GM21515 (cell line): ENCODE data around the gene IGF1R.

Source experiments
- ATAC-seq: cut with Tn5 transposase; IDR thresholded peaks from one replicate; pipeline ENCODE4 v1.9.1; 2021; ENCODE audit not compliant: unreplicated experiment

IGF1R gene

DNA sequence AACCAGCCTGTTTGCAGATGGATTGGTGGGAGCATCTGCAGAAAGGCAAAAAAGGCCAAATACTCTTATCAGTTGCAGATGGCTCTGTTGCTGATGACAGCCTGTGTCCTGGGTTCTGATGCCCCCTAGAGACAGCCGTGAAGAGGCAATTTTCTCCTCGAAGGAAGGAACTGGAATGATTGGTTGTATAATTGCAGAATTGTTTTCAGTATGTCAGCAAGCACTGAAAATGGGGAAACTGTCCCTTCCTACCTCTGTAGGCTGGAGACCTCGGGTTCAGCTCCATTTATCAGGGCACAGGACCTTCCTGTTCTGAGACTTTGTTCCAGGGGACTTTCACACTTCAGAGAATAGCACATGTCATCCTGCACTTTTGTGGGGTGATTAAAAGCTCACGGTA is 256.2 kb downstream of the IGF1R start:
- no peak for ATAC-seq

GRCh38 chr15:98905963-98906711 is 257.8 kb downstream of the IGF1R start:
- ATAC-seq: no peak

DNA sequence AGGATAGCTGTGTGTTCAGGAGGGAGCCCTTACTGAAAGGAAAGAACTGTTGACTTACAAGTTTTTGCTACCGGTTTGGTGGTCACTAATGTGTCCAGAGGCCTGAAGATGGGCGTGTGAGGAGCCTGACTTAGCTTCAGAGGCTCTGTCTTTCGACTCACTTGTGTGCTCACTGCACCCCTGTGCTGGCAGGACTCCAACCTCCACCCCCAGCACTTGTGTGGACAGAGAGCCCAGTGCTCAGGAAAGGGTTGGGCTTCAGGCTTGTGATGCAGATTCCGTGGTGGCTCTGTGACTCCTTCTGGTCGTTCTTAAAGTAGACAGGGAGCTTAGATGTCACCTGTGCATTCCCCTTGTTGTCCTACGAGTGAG is 258.4 kb downstream of the IGF1R start:
- no peak for ATAC-seq

- ATAC-seq: no peak
These were observed 259.7 kb downstream of the IGF1R start for GRCh38 chr15:98907927-98908471.

GRCh38 chr15:98909968-98910885 is 261.9 kb downstream of the IGF1R start:
- ATAC-seq: no peak

DNA sequence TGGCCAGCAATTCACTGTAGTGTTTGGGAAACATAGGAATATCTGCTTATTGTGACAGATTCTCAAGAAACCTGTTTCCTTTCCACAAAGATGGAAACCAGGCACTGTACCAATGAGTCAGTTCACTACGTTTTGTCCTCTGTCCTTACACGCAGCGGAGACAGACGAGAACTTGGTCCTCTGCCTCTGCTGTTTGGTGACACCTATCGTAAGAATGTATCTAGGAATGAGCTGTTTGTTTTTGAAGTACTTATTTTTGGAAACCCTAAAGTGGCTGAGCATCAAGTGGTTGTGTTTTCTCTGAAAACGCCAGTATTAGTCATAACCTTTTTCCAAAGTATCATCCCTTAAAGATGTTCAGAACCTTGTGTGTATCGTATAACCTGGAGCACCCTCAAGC is 266.3 kb downstream of the IGF1R start:
- ATAC-seq: no peak

- ATAC-seq: no peak
These were observed 268.5 kb downstream of the IGF1R start for GRCh38 chr15:98916826-98917225.

DNA sequence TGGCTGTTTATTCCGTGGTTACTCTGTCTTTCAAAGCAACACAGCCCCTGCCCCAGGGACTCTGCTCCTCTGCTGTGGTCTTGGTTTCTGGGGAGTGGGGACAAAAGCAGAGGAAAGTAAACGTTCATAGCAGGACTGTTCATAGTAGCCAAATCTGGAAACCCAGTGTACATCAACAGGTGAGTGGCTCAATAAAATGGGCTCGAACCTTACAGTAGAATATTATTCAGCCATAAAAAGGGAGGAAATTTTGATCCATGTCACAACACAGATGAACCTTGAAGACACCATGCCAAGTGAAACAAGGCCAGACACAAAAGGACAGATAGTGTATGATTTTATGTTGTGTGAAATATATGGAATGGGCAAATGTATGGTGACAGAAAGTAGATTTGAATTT is 269.1 kb downstream of the IGF1R start:
- ATAC-seq: no peak

GRCh38 chr15:98920091-98920880 is 271.9 kb downstream of the IGF1R start:
- ATAC-seq: no peak

GRCh38 chr15:98923171-98923570 is 274.8 kb downstream of the IGF1R start:
- no peak for ATAC-seq

DNA sequence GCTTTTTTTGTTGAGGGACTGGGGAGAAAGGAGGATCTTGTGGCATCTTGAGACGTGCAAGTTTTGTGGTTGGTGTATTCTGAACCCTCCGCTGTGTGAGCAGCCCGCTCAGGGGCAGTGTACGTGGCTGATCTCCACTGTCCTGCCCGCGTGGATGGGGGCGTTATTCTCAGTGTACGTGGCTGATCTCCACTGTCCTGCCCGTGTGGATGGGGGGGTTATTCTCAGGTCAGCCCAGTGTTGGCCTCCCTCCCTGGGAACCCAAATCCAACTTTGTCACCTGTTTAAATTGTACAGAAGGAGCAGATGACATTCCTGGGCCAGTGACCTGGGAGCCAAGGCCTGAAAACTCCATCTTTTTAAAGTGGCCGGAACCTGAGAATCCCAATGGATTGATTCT is 275.2 kb downstream of the IGF1R start:
- no peak for ATAC-seq

DNA sequence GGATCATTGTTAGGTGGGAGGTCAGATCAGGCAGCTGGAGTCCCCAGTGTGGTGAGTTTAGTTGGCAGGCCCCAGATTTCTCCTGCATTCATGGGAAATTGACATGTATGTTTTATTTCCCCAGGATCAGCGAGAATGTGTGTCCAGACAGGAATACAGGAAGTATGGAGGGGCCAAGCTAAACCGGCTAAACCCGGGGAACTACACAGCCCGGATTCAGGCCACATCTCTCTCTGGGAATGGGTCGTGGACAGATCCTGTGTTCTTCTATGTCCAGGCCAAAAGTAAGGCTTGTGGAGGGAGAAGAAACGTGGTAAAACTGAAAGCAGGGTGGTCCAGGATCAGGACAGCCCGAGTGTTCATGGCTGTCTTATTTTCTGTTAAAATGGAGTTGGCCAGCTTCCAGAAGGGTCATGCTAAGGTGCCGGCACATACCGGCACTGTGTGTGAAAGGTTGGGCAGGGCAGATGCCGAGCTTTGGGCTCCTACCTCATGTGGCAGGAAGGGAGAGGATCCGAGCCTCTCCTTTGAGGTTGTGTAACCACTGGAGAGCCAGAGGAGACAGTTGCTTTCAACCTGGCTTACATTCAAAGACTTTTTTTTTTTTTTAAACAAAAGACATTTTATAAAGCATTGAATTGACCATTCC is 276.2 kb downstream of the IGF1R start:
- ATAC-seq: no peak

- ATAC-seq: no peak
These were observed 277.9 kb downstream of the IGF1R start for GRCh38 chr15:98926236-98926635.

DNA sequence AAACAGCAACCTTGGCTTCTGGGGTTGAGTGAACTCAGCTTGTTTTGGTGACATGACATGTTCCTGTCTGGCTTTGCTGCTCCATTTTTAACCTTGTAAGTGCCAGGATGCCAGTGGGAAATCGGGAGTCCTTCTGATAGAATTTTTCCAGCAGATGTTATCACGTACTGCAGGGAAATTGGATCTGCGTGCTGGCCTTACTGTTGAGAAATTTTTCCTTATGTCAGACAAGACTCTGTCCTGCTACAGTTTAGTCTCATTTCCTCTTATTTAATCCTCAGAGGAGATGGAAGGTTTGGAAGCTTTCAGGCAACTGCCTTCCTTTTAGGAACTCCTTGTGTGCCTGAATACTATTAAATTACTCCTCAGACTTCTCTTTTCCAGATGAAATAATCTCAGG is 278.7 kb downstream of the IGF1R start:
- ATAC-seq: no peak

DNA sequence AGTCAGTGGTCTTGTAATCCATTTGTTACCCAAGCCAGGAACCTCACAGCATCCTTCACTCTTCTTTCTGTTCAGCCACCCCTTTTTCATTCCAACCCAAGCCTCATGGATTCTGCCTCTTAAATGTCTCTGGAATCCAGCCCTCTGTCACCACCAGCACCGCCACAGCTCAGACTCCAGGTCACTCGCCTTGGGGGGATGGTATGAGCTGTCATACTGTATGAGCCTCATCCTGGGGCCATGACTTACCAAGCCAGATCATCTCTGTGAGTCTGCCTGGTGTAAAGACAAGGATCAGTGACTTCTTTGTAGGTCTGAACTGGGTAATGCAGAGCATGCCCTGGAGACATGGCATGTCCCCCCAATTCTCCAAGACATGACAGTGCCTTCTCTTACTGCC is 279.7 kb downstream of the IGF1R start:
- ATAC-seq: no peak

DNA sequence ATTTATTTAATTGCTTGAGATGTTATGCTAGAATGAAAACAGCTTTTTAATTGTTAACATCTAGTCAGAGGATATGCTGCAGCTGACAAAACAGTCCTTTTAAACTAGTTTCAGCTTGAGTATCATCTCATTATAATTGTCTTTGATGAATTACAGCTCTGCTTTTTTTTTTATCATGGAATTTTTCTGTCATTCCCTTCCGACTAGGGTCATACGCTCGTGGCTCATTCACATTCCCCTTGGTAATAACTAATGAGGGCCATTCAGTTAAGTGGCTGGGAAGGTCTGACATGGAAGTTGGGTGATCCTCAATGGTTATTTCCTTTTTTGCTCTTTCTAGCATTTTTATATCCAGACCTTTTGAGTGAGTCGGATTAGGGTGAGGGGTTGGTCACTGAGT is 282.2 kb downstream of the IGF1R start:
- no peak for ATAC-seq

DNA sequence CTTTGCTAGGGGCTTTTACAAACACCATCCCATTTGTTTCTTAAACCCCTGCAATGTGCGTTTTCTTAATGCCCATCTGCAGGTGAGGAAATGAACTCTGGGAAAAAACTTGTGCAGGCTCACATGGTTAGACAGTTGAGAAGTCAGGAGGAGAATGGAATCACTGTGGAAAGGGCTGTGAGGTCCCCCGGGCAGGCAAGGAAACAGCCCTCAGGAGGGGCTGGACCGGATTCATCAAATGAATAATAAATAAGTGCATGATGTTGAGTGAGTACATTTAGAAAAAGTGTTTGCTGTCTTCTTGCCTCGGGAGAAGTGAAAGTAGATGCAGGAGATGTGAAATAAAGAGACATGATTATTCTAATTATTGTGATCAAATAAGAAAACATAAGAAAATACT is 282.7 kb downstream of the IGF1R start:
- ATAC-seq: no peak

DNA sequence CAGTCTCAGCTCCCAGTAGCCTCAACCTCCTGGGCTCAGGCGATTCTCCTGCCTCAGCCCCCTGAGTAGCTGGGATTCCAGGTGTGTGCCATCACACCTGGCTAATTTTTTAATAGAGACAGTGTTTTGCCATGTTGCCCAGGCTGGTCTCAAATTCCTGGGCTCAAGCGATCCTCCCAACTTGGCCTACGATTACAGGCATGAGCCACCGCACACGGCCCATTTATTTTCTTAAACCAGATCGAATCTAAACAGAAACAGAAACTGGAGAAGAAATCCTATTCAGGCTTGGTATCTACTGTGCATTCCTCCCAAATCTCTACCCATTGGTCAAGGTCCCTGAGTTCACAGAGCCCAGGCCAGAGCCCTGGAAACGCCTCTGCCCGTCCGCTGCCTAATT is 285.1 kb downstream of the IGF1R start:
- ATAC-seq: no peak

DNA sequence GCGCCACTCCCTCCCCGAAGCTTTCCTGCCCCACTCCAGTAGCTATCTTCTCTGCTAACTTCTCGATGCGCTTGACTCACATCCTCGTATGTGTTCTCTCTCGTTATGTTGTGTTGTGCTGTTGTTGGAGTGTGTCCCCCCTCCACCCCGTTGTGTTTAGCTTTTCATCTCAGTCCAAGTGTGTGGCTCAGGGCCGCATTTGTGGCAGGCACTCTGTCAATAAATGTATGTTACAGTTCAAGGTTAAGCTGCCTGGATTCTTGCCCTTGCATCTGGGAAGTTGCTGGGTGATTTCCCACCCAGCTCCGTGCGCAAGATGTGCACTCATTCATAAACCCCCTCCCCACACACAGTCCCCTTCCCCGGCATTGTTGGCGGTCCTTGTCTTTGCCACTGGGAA is 287.4 kb downstream of the IGF1R start:
- ATAC-seq: no peak

DNA sequence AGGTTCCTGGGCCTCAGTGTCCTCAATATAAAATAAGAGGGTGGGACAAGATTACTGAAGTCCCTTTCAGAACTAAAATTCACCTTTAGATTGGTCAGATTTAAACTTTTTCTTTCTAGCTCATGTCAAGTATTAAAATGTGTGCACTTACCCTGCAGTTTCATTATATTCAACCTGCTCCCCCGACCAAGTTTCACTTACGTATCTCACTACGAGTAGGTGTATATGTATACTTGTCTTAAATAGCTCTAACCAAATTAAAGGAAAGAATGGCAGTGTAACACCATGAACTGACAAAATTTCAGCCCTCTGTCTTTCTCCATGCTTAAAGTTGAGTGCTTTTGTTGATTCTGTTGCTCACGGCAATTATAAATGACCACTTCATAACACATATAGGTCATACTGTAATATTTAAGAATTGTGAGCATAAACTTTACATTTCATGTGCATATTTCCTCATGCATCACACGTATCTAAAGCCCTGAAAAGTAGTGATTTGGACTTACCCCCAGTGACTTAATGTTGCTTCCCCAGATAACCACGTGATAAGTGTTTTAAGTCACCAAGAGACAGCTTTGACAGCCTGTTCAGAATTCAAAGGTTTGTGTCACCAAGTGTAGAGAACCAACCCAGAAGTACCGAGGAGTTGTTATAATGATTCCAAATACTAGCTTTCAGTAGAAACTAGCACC is 289.2 kb downstream of the IGF1R start:
- ATAC-seq: peak; percentile 87
